ENCODE measurements around the gene PI4K2B.

DNA sequence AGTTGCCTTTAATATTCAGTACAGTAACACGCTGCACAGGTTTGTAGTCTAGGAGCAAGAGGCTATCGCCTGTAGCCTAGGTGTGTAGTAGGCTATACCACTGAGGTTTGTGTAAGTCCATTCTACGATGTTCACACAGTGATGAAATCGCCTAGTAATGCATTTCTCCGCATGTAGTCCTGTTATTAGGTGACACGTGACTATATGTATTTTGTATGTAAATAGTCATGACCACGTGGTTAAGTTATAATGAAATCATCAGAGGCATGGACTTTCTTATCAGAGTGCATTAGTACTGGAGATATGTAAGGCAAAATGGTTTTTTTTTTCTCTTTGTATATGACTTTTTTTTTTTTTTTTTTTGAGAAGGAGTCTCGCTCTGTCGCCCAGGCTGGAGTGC lies 68.8 kb downstream of the PI4K2B start:
- no peak for TF ChIP-seq SP3 (tag by site-specific recombination; IDR thresholded peaks at IDR 0.05)
- TF ChIP-seq, protein P1, sequence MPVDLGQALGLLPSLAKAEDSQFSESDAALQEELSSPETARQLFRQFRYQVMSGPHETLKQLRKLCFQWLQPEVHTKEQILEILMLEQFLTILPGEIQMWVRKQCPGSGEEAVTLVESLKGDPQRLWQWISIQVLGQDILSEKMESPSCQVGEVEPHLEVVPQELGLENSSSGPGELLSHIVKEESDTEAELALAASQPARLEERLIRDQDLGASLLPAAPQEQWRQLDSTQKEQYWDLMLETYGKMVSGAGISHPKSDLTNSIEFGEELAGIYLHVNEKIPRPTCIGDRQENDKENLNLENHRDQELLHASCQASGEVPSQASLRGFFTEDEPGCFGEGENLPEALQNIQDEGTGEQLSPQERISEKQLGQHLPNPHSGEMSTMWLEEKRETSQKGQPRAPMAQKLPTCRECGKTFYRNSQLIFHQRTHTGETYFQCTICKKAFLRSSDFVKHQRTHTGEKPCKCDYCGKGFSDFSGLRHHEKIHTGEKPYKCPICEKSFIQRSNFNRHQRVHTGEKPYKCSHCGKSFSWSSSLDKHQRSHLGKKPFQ (tag by site-specific recombination; IDR thresholded peaks at IDR 0.05), result no peak
- TF ChIP-seq ZNF510 (tag by site-specific recombination; IDR thresholded peaks at IDR 0.05; ENCODE audit: insufficient replicate concordance), result no peak
- TF ChIP-seq, protein P2, sequence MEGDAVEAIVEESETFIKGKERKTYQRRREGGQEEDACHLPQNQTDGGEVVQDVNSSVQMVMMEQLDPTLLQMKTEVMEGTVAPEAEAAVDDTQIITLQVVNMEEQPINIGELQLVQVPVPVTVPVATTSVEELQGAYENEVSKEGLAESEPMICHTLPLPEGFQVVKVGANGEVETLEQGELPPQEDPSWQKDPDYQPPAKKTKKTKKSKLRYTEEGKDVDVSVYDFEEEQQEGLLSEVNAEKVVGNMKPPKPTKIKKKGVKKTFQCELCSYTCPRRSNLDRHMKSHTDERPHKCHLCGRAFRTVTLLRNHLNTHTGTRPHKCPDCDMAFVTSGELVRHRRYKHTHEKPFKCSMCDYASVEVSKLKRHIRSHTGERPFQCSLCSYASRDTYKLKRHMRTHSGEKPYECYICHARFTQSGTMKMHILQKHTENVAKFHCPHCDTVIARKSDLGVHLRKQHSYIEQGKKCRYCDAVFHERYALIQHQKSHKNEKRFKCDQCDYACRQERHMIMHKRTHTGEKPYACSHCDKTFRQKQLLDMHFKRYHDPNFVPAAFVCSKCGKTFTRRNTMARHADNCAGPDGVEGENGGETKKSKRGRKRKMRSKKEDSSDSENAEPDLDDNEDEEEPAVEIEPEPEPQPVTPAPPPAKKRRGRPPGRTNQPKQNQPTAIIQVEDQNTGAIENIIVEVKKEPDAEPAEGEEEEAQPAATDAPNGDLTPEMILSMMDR (tag by site-specific recombination; IDR thresholded peaks at IDR 0.05), result no peak
- TF ChIP-seq, protein P3, sequence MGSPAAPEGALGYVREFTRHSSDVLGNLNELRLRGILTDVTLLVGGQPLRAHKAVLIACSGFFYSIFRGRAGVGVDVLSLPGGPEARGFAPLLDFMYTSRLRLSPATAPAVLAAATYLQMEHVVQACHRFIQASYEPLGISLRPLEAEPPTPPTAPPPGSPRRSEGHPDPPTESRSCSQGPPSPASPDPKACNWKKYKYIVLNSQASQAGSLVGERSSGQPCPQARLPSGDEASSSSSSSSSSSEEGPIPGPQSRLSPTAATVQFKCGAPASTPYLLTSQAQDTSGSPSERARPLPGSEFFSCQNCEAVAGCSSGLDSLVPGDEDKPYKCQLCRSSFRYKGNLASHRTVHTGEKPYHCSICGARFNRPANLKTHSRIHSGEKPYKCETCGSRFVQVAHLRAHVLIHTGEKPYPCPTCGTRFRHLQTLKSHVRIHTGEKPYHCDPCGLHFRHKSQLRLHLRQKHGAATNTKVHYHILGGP (tag by site-specific recombination; IDR thresholded peaks at IDR 0.05), result no peak
- no peak for TF ChIP-seq ZNF560 (tag by site-specific recombination; IDR thresholded peaks at IDR 0.05; ENCODE audit: borderline replicate concordance)

Data from HEK293 (cell line).